ACHN (cell line): ENCODE results near the gene FAM236B.
"Not testable (repeated sequence)": the region's sequence is repeated elsewhere in the genome, so short reads cannot be mapped to it uniquely, and the experiment has no call there.

Experiments used
- DNase-seq: peaks from one replicate; pipeline ENCODE4 v3.0.0-alpha.2; 2015
- in situ Hi-C: cut with HindIII; loops from 2 replicates; pipeline ENCODE4 v1.10.0; 2017; ENCODE audit warnings: low sequenced_read_pairs, low pct_ligation_motif_present, low pct_unique_long_range_greater_than_20kb

FAM236B gene

GRCh38 chrX:72782560-72782959 lies at the start of gene FAM236B:
TSS of gene FAM236B (minus strand) at chrX:72782660. CDS start at chrX:72782560, 100 bp downstream.
- in situ Hi-C loops, DNase-seq: not testable (repeated sequence)

GRCh38 chrX:72830701-72831100 lies 48.2 kb upstream of the FAM236B start:
- in situ Hi-C loops, DNase-seq: not testable (repeated sequence)

GRCh38 chrX:72808110-72808509 lies 25.6 kb upstream of the FAM236B start, which contains the start of gene FAM236D:
TSS of gene FAM236D (minus strand) at chrX:72808210. CDS start at chrX:72808110, 100 bp downstream.
- DNase-seq, in situ Hi-C loops: not testable (repeated sequence)

GRCh38 chrX:72790390-72790789 lies 7.9 kb upstream of the FAM236B start:
- DNase-seq, in situ Hi-C loops: not testable (repeated sequence)

GRCh38 chrX:72788142-72788541 lies 5.7 kb upstream of the FAM236B start:
- in situ Hi-C loops, DNase-seq: not testable (repeated sequence)

GRCh38 chrX:72783964-72784363 lies 1.5 kb upstream of the FAM236B start:
- in situ Hi-C loops, result not testable (repeated sequence)

GRCh38 chrX:72783365-72783936 lies 991 bp upstream of the FAM236B start:
- DNase-seq, in situ Hi-C loops: not testable (repeated sequence)

More at GRCh38 chrX:72783964-72784363, 1.5 kb upstream of the FAM236B start:
- DNase-seq, result not testable (repeated sequence)

GRCh38 chrX:72778146-72778545 lies 4.3 kb downstream of the FAM236B start:
- DNase-seq, in situ Hi-C loops: not testable (repeated sequence)

GRCh38 chrX:72777467-72777790 lies 5.0 kb downstream of the FAM236B start:
- in situ Hi-C loops, DNase-seq: not testable (repeated sequence)

GRCh38 chrX:72776653-72777466 lies 5.6 kb downstream of the FAM236B start, which contains the start of gene DMRTC1B:
TSS of gene DMRTC1B (plus strand) at chrX:72776890. CDS start at chrX:72845136, 68,246 bp downstream.
- DNase-seq, in situ Hi-C loops: not testable (repeated sequence)

GRCh38 chrX:72760454-72760853 lies 22.0 kb downstream of the FAM236B start:
- in situ Hi-C loops, DNase-seq: not testable (repeated sequence)

- in situ Hi-C loops, DNase-seq: not testable (repeated sequence)
These were observed 33.9 kb downstream of the FAM236B start for GRCh38 chrX:72748545-72748944.

GRCh38 chrX:72745546-72745945 lies 36.9 kb downstream of the FAM236B start:
- in situ Hi-C loops, DNase-seq: not testable (repeated sequence)

GRCh38 chrX:72735561-72735960 lies 46.9 kb downstream of the FAM236B start:
- in situ Hi-C loops, result no loop called here
- no peak for DNase-seq

GRCh38 chrX:72733636-72734035 lies 48.8 kb downstream of the FAM236B start:
- in situ Hi-C loops, DNase-seq: not testable (repeated sequence)
